Measurements from ENCODE around the gene UBE3B. TPM values are rescaled to one million over a fixed set of nuclear protein-coding genes. Genes with fewer than 3 reads are reported as not detected.

The UBE3B gene
- total RNA-seq, 1 donor from 2014 or later = 34.4 TPM

GRCh38 chr12:109517619-109518018, 40.2 kb downstream of the UBE3B start:
- Histone ChIP-seq H3K4me2 (ENCODE audit: low read length) (no peak overlapping the region), H3K36me3 (ENCODE audit: insufficient read depth, low read length) (peaks cover 14% of the 10 kb centered on the region), H3K27ac (ENCODE audit: low read depth, low read length) (no peak overlapping the region), H4K20me1 (ENCODE audit: insufficient read depth, low read length) (no peaks in the 10 kb centered on the region), H3K4me1 (ENCODE audit: insufficient read depth, low read length) (peaks cover 15% of the 10 kb centered on the region), H3K9me3 (ENCODE audit: insufficient read depth, low read depth, low read length) (no peaks in the 10 kb centered on the region), H3K79me2 (ENCODE audit: insufficient read depth, low read length) (no peaks in the 10 kb centered on the region), H3K4me3 (ENCODE audit: insufficient read depth, low read depth, low read length) (no peak overlapping the region), H3K9ac (ENCODE audit: low read length) (no peak overlapping the region), H2AFZ (ENCODE audit: low read depth, low read length) (no peak overlapping the region), H3K27me3 (ENCODE audit: insufficient read depth, low read length) (no peaks in the 10 kb centered on the region)
- no peaks in the 10 kb centered on the region for H3K27me3 Mint-ChIP-seq (ENCODE audit: low read depth, unreplicated experiment)
- no peak overlapping the region for H3K27ac Mint-ChIP-seq (ENCODE audit: unreplicated experiment)
- no peak for TF ChIP-seq CTCF (IDR thresholded peaks at IDR 0.05; ENCODE audit: insufficient read depth, low read depth, low read length)
- TF ChIP-seq EZH2 (IDR thresholded peaks at IDR 0.05; ENCODE audit: insufficient read depth, low read length) = no peak
- peaks cover 30% of the 10 kb centered on the region for H3K36me3 Mint-ChIP-seq (ENCODE audit: low read depth, unreplicated experiment)
- H3K4me1 Mint-ChIP-seq (ENCODE audit: low read depth, unreplicated experiment) = peaks cover 15% of the 10 kb centered on the region
- no peak for DNase-seq (ENCODE audit: low read depth)
- H3K4me3 Mint-ChIP-seq (ENCODE audit: unreplicated experiment) = no peak overlapping the region
- FAIRE-seq = no peak
- H3K9me3 Mint-ChIP-seq (ENCODE audit: unreplicated experiment) = no peaks in the 10 kb centered on the region

GRCh38 chr12:109518820-109519665, 41.6 kb downstream of the UBE3B start:
- DNase-seq (ENCODE audit: low read depth) (peak; percentile 85), FAIRE-seq (peak; percentile 94)
- no peaks in the 10 kb centered on the region for H4K20me1 ChIP-seq (ENCODE audit: insufficient read depth, low read length)
- H3K27me3 Mint-ChIP-seq (ENCODE audit: low read depth, unreplicated experiment) = no peaks in the 10 kb centered on the region
- H3K9me3 ChIP-seq (ENCODE audit: insufficient read depth, low read depth, low read length) = no peaks in the 10 kb centered on the region
- H3K27ac ChIP-seq (ENCODE audit: low read depth, low read length) = peak overlapping the region; percentile 70
- no peak overlapping the region for H3K4me3 ChIP-seq (ENCODE audit: insufficient read depth, low read depth, low read length)
- H2AFZ ChIP-seq (ENCODE audit: low read depth, low read length) = peak overlapping the region; percentile 49
- H3K9me3 Mint-ChIP-seq (ENCODE audit: unreplicated experiment) = peaks cover 1% of the 10 kb centered on the region
- no peaks in the 10 kb centered on the region for H3K79me2 ChIP-seq (ENCODE audit: insufficient read depth, low read length)
- H3K9ac ChIP-seq (ENCODE audit: low read length) = peak overlapping the region; percentile 66
- peaks cover 15% of the 10 kb centered on the region for H3K4me1 ChIP-seq (ENCODE audit: insufficient read depth, low read length)
- peak; percentile 97 for TF ChIP-seq CTCF (IDR thresholded peaks at IDR 0.05; ENCODE audit: insufficient read depth, low read depth, low read length)
- TF ChIP-seq EZH2 (IDR thresholded peaks at IDR 0.05; ENCODE audit: insufficient read depth, low read length) = no peak
- peaks cover 33% of the 10 kb centered on the region for H3K36me3 Mint-ChIP-seq (ENCODE audit: low read depth, unreplicated experiment)
- H3K4me3 Mint-ChIP-seq (ENCODE audit: unreplicated experiment) = peak overlapping the region; percentile 4
- peak overlapping the region; percentile 60 for H3K27ac Mint-ChIP-seq (ENCODE audit: unreplicated experiment)
- H3K4me2 ChIP-seq (ENCODE audit: low read length) = peak overlapping the region; percentile 57
- peaks cover 15% of the 10 kb centered on the region for H3K36me3 ChIP-seq (ENCODE audit: insufficient read depth, low read length)
- H3K4me1 Mint-ChIP-seq (ENCODE audit: low read depth, unreplicated experiment) = peaks cover 10% of the 10 kb centered on the region
- H3K27me3 ChIP-seq (ENCODE audit: insufficient read depth, low read length) = no peaks in the 10 kb centered on the region

GRCh38 chr12:109519787-109520186, 42.4 kb downstream of the UBE3B start:
- Mint-ChIP-seq H3K4me1 (ENCODE audit: low read depth, unreplicated experiment) (peaks cover 10% of the 10 kb centered on the region), H3K4me3 (ENCODE audit: unreplicated experiment) (no peak overlapping the region), H3K36me3 (ENCODE audit: low read depth, unreplicated experiment) (peaks cover 29% of the 10 kb centered on the region)

More at GRCh38 chr12:109519787-109520186, 42.4 kb downstream of the UBE3B start:
- H3K9me3 ChIP-seq (ENCODE audit: insufficient read depth, low read depth, low read length) = no peaks in the 10 kb centered on the region
- H3K4me3 ChIP-seq (ENCODE audit: insufficient read depth, low read depth, low read length) = no peak overlapping the region
- H3K27ac ChIP-seq (ENCODE audit: low read depth, low read length) = peak overlapping the region; percentile 70
- no peak for TF ChIP-seq EZH2 (IDR thresholded peaks at IDR 0.05; ENCODE audit: insufficient read depth, low read length)
- no peak for TF ChIP-seq CTCF (IDR thresholded peaks at IDR 0.05; ENCODE audit: insufficient read depth, low read depth, low read length)
- H3K79me2 ChIP-seq (ENCODE audit: insufficient read depth, low read length) = no peaks in the 10 kb centered on the region
- H3K9me3 Mint-ChIP-seq (ENCODE audit: unreplicated experiment) = peaks cover 1% of the 10 kb centered on the region
- H3K27ac Mint-ChIP-seq (ENCODE audit: unreplicated experiment) = no peak overlapping the region
- no peak for DNase-seq (ENCODE audit: low read depth)
- H3K27me3 Mint-ChIP-seq (ENCODE audit: low read depth, unreplicated experiment) = no peaks in the 10 kb centered on the region
- peaks cover 18% of the 10 kb centered on the region for H3K36me3 ChIP-seq (ENCODE audit: insufficient read depth, low read length)
- peaks cover 15% of the 10 kb centered on the region for H3K4me1 ChIP-seq (ENCODE audit: insufficient read depth, low read length)
- H3K9ac ChIP-seq (ENCODE audit: low read length) = peak overlapping the region; percentile 66
- H2AFZ ChIP-seq (ENCODE audit: low read depth, low read length) = no peak overlapping the region
- FAIRE-seq = no peak
- no peaks in the 10 kb centered on the region for H3K27me3 ChIP-seq (ENCODE audit: insufficient read depth, low read length)
- H3K4me2 ChIP-seq (ENCODE audit: low read length) = no peak overlapping the region
- no peaks in the 10 kb centered on the region for H4K20me1 ChIP-seq (ENCODE audit: insufficient read depth, low read length)
